Uterus (tissue), 4 donors: ENCODE data around the gene NOXO1. TPM values are rescaled to one million over a fixed set of nuclear protein-coding genes. Genes with fewer than 3 reads are reported as not detected.

Experiments used
- DNase-seq, 2 donors: peaks; one replicate each; pipeline ENCODE4 v3.0.0-alpha.2; 2019 to 2020
- H3K27ac ChIP-seq, 2 donors: fragments of 200-600 bp; sonication (generic); 1 replicate in 1 of 2; 2 replicates in 1 of 2; pipeline ENCODE4 v1.5.1; 2016 to 2018
- H3K27me3 ChIP-seq, 2 donors: fragments of 200-600 bp; sonication (generic); one replicate each; pipeline ENCODE4 v1.5.1; 2018 to 2019; ENCODE audit warnings: control low read depth in 1 of 2
- H3K36me3 ChIP-seq, 2 donors: fragments of 200-600 bp; sonication (generic); one replicate each; pipeline ENCODE4 v1.5.1; 2019; ENCODE audit warnings: control low read depth in 1 of 2
- H3K4me1 ChIP-seq, 2 donors: fragments of 200-600 bp; sonication (generic); one replicate each; pipeline ENCODE4 v1.5.1; 2018 to 2019; ENCODE audit warnings: control low read depth in 1 of 2
- H3K4me3 ChIP-seq, 2 donors: fragments of 200-600 bp; sonication (generic); 1 replicate in 1 of 2; 2 replicates in 1 of 2; pipeline ENCODE4 v1.5.1; 2018 to 2019; ENCODE audit warnings: mild to moderate bottlenecking in 1 of 2
- H3K9me3 ChIP-seq, 2 donors: fragments of 200-600 bp; sonication (generic); one replicate each; pipeline ENCODE4 v1.5.1; 2019; ENCODE audit warnings: control low read depth in 1 of 2
- CTCF ChIP-seq, 4 experiments: fragments of 200-600 bp in 2 of 4; fragments of 450-650 bp in 2 of 4; sonication (generic) in 2 of 4; IDR thresholded peaks; one replicate each; pipeline ENCODE4 v1.5.1; 2016 to 2019; ENCODE audit warnings: antibody characterized with exemption in 4 of 4, mild to moderate bottlenecking in 2 of 4, moderate library complexity in 1 of 4
- POLR2A ChIP-seq, 2 donors: fragments of 450-650 bp; IDR thresholded peaks; one replicate each; pipeline ENCODE4 v1.6.1; 2016; ENCODE audit warnings: antibody characterized with exemption in 2 of 2, mild to moderate bottlenecking in 1 of 2, moderate library complexity in 1 of 2
- intact Hi-C: fragments of 100-400 bp; cut with DNase I; formaldehyde crosslinking; loops from one replicate; pipeline ENCODE4 v1.15.1; 2023; ENCODE audit warnings: low total_unique reads
- total RNA-seq, 4 donors: library from RNA; depleted of rRNA in 3 of 4; stranded (reverse); fragments of >200 nt in 3 of 4; gene quantifications; one replicate each; pipeline versions ENCODE4 v1.1.0 to v1.2.4, GENCODE V29; 2014 to 2023
- donor health status: DM: yes; HTN: yes; CAD: no.

NOXO1 gene
- total RNA-seq, 4 donors from 2014 or later, result 1.0 TPM; not detected in 3

- intact Hi-C loops, result loop anchor here (5.0 kb wide), 1 partner anchor 118 kb away; no protein-coding TSS in a partner anchor
- no peaks in the 10 kb centered on the region for H3K36me3 ChIP-seq
- peaks cover 0 to 9% of the 10 kb centered on the region in 2 donors for H3K27me3 ChIP-seq
- TF ChIP-seq POLR2A (IDR thresholded peaks at IDR 0.05) (no peak), CTCF (IDR thresholded peaks at IDR 0.05) (no peak)
- DNase-seq, result no peak
- H3K27ac ChIP-seq, result peak overlapping the region; percentile 58 to 67
- H3K9me3 ChIP-seq, result no peaks in the 10 kb centered on the region
- H3K4me1 ChIP-seq, result peaks cover 0 to 18% of the 10 kb centered on the region in 2 donors
- no peak overlapping the region for H3K4me3 ChIP-seq
Observed at GRCh38 chr16:2024032-2024420, 42.8 kb upstream of the NOXO1 start.

GRCh38 chr16:2023092-2024031 lies 42.1 kb upstream of the NOXO1 start:
- Histone ChIP-seq H3K27me3 (peaks cover 0 to 9% of the 10 kb centered on the region in 2 donors), H3K4me3 (peak overlapping the region; percentile 12 to 23), H3K36me3 (no peaks in the 10 kb centered on the region), H3K9me3 (no peaks in the 10 kb centered on the region), H3K27ac (peak overlapping the region; percentile 58 to 67), H3K4me1 (peaks cover 0 to 18% of the 10 kb centered on the region in 2 donors)
- intact Hi-C loops, result loop anchor here (5.0 kb wide), 1 partner anchor 119 kb away; no protein-coding TSS in a partner anchor
- DNase-seq, result peak; percentile 90 to 96
- TF ChIP-seq CTCF (IDR thresholded peaks at IDR 0.05) (peak; percentile 99 to 100 (median 99)), POLR2A (IDR thresholded peaks at IDR 0.05) (peak; percentile 53 to 62)

GRCh38 chr16:2022723-2023091 lies 41.4 kb upstream of the NOXO1 start:
- peak in 1 of 2 donors; percentile 60 for DNase-seq
- H3K4me1 ChIP-seq, result peaks cover 0 to 18% of the 10 kb centered on the region in 2 donors
- no peaks in the 10 kb centered on the region for H3K9me3 ChIP-seq
- TF ChIP-seq POLR2A (IDR thresholded peaks at IDR 0.05) (no peak), CTCF (IDR thresholded peaks at IDR 0.05) (no peak)
- peak overlapping the region in 1 of 2 donors; percentile 12 for H3K4me3 ChIP-seq
- peaks cover 0 to 9% of the 10 kb centered on the region in 2 donors for H3K27me3 ChIP-seq
- H3K36me3 ChIP-seq, result no peaks in the 10 kb centered on the region
- H3K27ac ChIP-seq, result peak overlapping the region in 1 of 2 donors; percentile 67
- intact Hi-C loops, result loop anchor here (5.0 kb wide), 1 partner anchor 120 kb away; no protein-coding TSS in a partner anchor

- TF ChIP-seq POLR2A (IDR thresholded peaks at IDR 0.05) (no peak), CTCF (IDR thresholded peaks at IDR 0.05) (no peak)
- intact Hi-C loops, result loop anchor here (5.0 kb wide), 1 partner anchor 122 kb away; no protein-coding TSS in a partner anchor
- no peak for DNase-seq
- Histone ChIP-seq H3K9me3 (no peaks in the 10 kb centered on the region), H3K27me3 (peaks cover 0 to 9% of the 10 kb centered on the region in 2 donors), H3K4me1 (peaks cover 0 to 13% of the 10 kb centered on the region in 2 donors), H3K4me3 (no peak overlapping the region), H3K36me3 (no peaks in the 10 kb centered on the region), H3K27ac (no peak overlapping the region)
Observed at GRCh38 chr16:2019921-2020831, 38.9 kb upstream of the NOXO1 start.
